GM21528 (cell line): Measurements from ENCODE around the gene PLK5.

Experiments
- ATAC-seq: cut with Tn5 transposase; IDR thresholded peaks from one replicate; pipeline ENCODE4 v1.9.1; 2021; ENCODE audit warnings: mild to moderate bottlenecking, moderate library complexity; ENCODE audit not compliant: unreplicated experiment, low FRiP score

The PLK5 gene

DNA sequence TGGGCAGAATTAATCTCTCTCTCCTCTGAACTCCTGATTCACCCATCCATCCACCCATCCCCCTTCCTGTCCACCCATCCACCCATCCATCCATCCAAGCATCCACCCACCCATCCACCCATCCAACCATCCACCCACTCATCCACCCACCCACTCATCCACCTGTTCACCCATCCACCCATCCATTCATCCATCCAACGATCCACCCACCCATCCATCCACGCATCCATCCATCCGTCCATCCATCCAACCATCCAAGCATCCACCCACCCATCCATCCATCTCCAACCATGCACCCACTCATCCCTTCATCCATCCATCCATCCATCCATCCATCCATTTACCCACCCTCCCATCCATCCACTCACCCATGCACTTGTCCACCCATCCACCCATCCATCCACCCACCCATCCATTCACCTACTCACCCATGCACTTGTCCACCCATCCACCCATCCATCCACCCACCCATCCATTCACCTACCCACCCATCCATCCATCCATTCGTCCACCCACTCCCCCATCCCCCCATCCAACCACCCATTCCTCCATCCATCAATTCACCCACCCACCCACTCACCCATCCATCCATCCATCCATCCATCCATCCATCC is 25.6 kb downstream of the PLK5 start:
- no peak for ATAC-seq

DNA sequence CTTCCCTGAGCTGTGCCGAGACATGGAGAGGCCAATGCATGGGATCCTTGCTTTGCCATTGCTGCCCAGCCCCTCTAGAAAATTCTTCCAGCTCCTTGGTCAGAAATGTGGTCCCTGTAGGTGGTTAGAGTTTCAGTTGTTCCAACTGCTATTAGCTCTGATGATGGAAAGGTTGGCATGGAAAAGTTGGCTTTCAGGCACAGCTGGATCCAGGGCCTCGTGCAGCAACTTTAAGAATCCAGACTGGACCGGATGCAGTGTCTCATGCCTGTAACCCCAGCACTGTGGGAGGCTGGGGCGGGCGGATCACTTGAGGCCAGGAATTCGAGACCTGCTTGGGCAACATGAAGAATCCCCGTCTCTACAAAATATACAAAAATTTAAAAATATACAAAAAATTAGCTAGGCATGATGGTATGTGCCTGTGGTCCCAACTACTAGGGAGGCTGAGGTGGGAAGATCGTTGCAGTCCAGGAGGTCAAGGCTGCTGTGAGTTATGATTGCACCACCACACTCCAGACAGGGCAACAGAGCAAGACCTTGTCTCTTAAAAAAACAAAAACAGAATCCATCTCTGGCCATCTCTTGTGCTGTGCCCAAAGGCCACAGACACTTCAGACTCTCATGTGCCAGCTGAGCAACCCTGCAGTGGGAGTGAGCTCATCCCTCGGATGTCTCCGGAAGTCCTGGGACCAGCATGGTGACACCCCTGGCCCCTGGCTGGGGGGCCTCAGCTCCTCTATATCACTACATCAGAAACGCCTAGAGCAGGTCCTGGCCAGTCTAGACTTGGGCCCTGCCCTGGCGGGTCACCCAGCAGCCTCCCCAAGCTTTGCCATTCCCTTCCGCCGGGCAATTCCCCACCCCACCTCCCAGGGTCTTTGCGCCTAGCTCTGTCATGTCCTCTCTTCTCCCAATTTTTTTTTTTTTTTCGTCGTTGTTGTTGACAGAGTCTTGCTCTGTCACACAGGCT is 27.5 kb downstream of the PLK5 start:
- no peak for ATAC-seq

- no peak for ATAC-seq
These were observed 29.5 kb downstream of the PLK5 start for GRCh38 chr19:1553415-1553814.

DNA sequence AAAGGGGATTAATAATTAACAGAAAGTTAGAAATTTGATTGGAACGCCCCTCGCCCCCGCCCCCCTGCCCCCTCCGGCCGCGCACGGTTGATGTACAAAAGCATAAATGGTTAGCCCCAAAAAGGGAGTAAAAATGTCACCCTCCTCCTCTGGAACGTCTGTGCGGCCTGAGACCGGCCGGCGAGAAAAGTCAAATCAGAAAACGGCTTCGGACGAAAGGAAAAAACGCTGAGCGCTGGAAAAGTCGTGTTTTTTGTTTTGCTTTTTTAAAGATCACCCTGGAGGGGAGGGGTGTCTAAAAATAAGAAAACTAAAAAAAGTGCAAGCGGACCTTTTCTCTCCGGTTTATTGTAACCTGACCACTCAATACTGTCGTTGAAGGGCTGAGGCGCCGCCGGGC is 31.1 kb downstream of the PLK5 start:
- no peak for ATAC-seq

- no peak for ATAC-seq
These were observed 31.9 kb downstream of the PLK5 start for GRCh38 chr19:1555487-1556389.

- ATAC-seq = no peak
These were observed 32.7 kb downstream of the PLK5 start for GRCh38 chr19:1556390-1557070.

DNA sequence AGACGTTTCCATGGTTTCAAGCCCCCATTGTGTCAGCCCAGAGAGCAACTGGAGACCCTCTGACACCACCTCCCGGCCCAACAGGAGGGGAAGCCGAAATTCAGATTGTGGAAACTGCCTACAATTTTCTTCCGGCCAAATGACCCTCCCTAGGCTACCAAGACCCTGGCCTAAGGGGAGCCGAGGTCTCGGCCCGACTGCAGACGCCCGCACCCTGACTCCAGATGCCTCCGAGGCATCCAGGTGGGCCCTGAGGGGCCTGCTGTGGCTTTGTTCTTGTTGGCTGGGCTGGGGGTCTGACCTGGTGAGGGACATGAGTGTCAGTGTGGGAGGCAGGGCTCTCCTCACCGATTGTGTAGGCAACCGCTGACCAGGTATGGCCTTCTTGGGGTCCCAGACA is 34.7 kb downstream of the PLK5 start:
- no peak for ATAC-seq

DNA sequence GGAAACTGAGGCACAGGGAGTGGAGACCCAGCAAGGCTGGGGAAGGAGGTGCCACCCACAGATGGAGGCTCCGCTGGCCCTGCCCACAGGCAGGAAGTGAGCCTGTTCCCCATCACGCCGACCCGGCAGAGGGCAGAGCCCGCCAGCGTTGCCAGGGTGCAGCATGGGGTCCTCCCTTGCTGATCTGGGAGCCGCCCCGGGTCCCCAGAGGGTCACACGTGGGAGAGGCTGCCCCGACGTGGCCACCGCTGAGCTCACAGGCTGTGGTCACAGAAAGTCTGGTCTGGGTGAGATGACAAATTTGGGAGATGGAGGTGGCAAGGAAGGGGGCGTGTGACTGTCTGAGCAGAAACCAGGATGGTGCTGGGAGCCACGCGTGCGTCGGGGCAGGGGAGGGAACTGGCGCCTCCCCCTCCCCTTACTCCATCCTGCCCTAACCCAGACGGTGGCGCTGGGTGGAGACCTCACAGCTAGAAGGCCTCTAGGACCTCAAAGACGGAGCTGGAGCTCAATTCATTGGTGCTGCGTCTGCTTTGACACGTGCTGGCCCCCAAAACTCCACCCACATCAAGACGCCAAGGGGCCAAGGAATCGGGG is 36.5 kb downstream of the PLK5 start:
- no peak for ATAC-seq

- ATAC-seq = no peak
These were observed 37.5 kb downstream of the PLK5 start for GRCh38 chr19:1561236-1561842.

- no peak for ATAC-seq
These were observed 39.4 kb downstream of the PLK5 start for GRCh38 chr19:1563251-1563650.

DNA sequence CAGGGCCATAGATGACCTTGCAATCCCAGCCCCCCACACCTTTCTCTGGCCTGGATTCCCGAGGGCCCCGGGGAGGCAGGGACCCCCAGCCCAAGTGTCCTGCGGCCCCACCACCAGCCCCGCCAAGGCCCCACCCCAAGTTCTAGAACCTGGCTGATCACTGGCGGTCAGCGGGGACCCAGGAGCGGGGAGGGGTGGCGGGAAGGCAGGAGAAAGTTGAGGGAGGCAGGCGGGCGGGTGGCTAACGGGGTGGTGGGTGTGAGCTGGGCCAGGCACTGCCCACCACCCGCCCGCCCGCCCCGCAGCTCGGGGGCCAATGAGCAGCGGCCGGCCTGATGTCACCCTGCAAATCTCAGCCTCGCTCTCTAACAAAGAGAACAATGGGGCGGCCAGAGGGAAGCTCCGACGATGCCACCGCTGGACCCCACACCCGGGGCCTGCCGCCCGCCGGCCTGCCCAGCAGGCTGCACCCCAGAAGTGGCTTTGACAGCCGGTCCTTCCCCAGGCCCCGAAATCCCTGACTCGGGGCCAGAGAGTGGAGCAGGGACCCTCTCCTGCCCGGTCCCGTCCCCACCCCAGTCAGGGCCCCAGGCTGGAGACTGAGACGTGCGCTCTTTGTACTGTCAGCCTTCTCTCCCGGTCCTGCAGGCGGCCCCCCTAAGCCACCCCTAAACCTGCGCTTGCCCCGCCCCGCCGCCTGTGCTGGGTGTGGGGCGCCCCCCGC is 42.7 kb downstream of the PLK5 start:
- no peak for ATAC-seq

DNA sequence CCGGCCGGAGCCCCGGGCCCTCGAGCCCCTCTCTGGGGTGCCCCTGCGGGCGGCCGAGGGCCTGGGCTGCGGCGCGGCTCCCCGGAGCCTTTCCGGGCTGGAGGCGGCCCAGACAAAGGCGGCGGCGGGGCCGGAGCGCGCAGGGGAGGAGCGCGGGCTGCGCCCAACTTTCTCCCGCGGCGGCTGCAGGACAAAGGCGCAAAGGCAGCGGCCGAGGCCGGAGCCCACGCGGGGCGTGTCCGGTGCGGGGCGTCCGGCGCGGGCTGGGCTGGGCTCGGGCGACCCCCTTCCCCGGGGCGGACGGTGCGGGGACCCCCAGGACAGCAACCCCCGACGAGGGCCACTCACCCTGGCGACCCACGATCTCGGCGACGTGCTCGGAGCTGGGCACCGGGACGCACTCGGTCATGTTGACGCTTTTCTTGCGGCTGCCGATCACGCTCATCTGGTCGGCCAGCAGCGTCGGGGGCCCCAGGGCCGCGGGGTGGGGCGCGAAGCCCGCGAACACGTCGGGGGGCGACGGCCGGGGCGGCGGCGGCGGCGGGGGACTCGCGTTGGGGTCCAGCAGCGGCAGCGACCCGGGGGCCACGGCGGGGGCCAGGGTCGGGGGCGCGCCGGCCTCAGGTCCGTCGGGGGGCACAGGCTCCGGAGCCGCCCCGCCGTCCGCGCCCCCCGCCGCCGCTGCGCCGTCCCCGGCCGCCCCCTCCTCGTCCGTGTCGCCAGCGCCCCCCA is 43.4 kb downstream of the PLK5 start:
- no peak for ATAC-seq

- no peak for ATAC-seq
These were observed 44.0 kb downstream of the PLK5 start for GRCh38 chr19:1567848-1568227.

- ATAC-seq = no peak
These were observed 44.6 kb downstream of the PLK5 start, which contains the start of gene MEX3D for GRCh38 chr19:1568320-1569019. Gene MEX3D (minus strand): TSS chr19:1568325. CDS start chr19:1568058, 267 bp downstream.

GRCh38 chr19:1569997-1570396 is 46.1 kb downstream of the PLK5 start:
- ATAC-seq = no peak

DNA sequence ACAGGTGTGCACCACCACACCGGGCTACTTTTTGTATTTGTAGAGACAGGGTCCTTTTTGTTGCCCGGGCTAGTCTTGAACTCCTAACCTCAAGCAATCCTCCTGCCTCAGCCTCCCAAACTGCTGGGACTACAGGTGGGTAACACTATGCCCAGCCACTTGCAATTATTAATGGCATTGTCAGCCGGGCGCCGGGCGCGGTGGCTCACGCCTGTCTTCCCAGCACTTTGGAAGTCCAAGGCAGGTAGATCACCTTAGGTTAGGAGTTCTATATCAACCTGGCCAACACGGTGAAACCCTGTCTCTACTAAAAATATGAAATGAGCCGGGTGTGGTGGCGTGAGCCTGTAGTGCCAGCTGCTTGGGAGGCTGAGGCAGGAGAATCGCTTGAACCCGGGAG is 47.0 kb downstream of the PLK5 start:
- no peak for ATAC-seq

DNA sequence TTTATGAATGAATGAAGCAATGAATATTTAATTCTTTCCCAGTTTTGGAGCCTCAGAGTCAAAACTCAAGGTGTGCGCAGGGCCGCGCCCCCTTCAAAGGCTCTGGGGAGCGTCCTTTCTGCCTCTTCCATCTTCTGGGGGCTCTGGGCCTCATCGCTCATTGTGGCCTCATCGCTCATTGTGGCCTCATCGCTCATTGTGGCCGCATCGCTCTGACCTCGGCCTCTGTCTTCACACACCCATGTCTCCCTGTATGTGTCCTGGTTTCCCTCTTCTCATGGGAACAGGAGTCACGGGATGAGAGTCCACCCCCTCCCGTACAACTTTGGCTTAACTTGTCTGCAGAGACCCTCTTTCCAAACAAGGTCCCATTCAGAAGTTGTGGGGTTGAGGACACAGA is 47.5 kb downstream of the PLK5 start:
- no peak for ATAC-seq

GRCh38 chr19:1572795-1573194 is 48.9 kb downstream of the PLK5 start:
- no peak for ATAC-seq
